Measurements from ENCODE around the gene TAF1D. TPM values are rescaled to one million over a fixed set of nuclear protein-coding genes. Genes with fewer than 3 reads are reported as not detected.
A peak's percentile ranks its signal among the peaks of the same experiment; 100 is the strongest.

The TAF1D gene
- total and polyA plus RNA-seq, 2 donors (not counting 3 experiments of a cell fraction or from before 2014, with no cell fraction given): 60.7 to 181 TPM

DNA sequence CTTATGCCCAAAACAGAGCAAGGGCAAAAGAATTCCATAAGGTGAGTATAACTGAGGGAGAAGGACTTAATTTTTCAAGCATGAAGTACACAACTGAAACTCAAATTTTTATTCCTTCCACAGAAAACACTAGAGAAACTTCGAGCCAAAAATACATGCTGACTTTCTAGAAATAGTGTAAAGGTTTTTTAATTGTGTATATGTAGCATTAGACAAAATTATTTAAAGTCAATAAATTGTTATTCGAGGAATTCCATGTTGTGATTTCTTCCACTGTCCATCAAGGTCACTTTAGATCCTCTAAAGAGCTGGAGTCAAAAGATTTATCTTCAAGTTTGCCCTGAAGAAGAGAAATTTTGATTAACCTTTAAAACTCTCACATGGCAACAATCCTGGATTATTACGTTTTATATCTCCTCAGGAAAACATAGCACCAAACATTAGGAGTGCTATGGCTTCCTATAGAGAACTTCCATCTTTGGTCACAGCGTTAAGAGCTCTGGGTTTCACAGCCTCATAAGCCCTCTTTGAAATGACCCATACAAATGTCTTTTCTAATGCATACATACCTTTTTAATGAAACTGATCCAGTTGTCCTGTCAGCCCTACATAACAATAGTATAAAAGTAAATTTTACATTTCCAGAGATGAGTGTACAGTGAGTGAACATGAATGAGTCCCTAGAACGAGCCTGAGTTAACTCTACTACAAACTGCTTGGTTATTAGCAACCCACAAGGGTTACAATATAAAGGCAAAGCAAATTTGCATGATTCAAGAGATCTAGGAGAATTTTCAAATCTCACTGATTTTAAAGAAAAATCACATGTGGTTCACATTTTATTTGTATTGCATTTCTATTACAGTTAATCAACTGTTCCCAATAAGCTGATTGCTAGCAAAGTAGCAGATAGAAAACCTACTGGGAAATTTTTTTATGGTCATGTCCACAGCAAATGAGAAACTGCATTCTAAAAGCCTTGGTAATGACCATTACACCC, 10.9 kb downstream of the TAF1D start:
- intact Hi-C loops (cut with micrococcal nuclease): no loop called here
- no peak for DNase-seq (ENCODE audit: low read depth, low spot score)
- dilution Hi-C loops (cut with MboI; ENCODE audit: extremely low pct_ligation_motif_present, low sequenced_read_pairs): no loop called here
- BruUV-seq (replicated peaks): no TSS peak
- Histone ChIP-seq H3K9me1 (replicated peaks; ENCODE audit: control insufficient read depth, extremely low read depth, insufficient read depth, low read length) (no peaks in the 10 kb centered on the region), H3K27me3 (ENCODE audit: control insufficient read depth in 2 of 2, insufficient read depth in 2 of 2, low read length in 2 of 2) (no peaks in the 10 kb centered on the region), H3K27ac (ENCODE audit: insufficient read depth, low read depth, low read length) (no peak overlapping the region), H3K4me1 (ENCODE audit: control insufficient read depth, extremely low read depth, insufficient read depth, low read length) (peaks cover 9% of the 10 kb centered on the region), H4K20me1 (replicated peaks; ENCODE audit: control insufficient read depth, extremely low read depth, insufficient read depth, low read length) (peaks cover 5% of the 10 kb centered on the region), H2AFZ (ENCODE audit: low read depth, low read length) (no peak overlapping the region), H3K9ac (replicated peaks; ENCODE audit: extremely low read depth, insufficient read depth, low read length) (no peak overlapping the region), H3K9me3 (replicated peaks; ENCODE audit: control insufficient read depth, insufficient read depth, low read length) (no peaks in the 10 kb centered on the region), H3K4me2 (ENCODE audit: insufficient read depth, low read length) (no peak overlapping the region), H3K79me2 (ENCODE audit: control insufficient read depth, insufficient read depth, low read length) (peaks cover 29% of the 10 kb centered on the region), H3K36me3 (ENCODE audit: control insufficient read depth in 2 of 2, extremely low read depth in 1 of 2, insufficient read depth in 2 of 2, low read length in 2 of 2) (peaks cover 27 to 72% of the 10 kb centered on the region in 2 experiments), H3K4me3 (replicated peaks in 1 of 3; ENCODE audit: insufficient read depth in 1 of 3, low read depth in 1 of 3, low read length in 3 of 3) (no peak overlapping the region)
- POLR2A ChIA-PET: interaction anchor here (0.7 to 1.2 kb wide), 3 partner anchors 9 to 15 kb away, joined by 3 to 4 read pairs (median 3); partner anchors contain the start of genes C11orf54 and TAF1D
- TF ChIP-seq EZH2 (IDR thresholded peaks at IDR 0.05; ENCODE audit: borderline replicate concordance, low read depth, low read length, severe bottlenecking): no peak
- no peak for TF ChIP-seq POLR2AphosphoS5 (IDR thresholded peaks at IDR 0.05; ENCODE audit: insufficient read depth, low read depth, low read length)
- peak; percentile 26 for TF ChIP-seq POLR2A (IDR thresholded peaks at IDR 0.05; ENCODE audit: low read depth, low read length)
- CTCF ChIA-PET: interaction anchor here (0.6 to 2.1 kb wide), 4 partner anchors 10 to 54 kb away, joined by 3 to 4 read pairs (median 3); partner anchors contain the start of gene MED17
- no peak for FAIRE-seq

DNA sequence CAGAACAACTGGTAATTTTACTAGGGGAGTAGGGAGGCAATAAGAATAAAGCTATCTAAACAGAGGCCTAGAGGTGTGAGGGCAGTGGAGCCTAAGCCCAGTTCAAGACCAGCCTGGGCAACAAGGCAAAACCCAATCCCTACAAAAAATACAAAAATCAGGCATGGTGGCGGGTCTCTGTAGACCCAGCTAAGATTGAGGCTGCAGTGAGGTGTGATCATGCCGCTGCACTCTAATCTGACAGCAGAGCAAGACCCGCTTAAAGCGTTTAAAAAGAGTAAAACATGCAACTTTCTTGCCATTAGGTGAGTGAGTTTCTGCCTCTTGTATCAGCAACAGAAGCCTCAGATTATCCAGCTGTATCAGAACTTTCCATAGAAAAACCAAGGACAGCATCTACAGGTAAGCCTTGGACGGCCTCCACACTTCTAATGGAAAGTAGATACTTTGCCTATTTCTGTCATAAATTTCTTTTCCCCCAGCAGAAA, 12.1 kb downstream of the TAF1D start:
- intact Hi-C loops (cut with micrococcal nuclease) (no loop called here), dilution Hi-C loops (cut with MboI; ENCODE audit: extremely low pct_ligation_motif_present, low sequenced_read_pairs) (no loop called here)
- no peak overlapping the region for H2AFZ ChIP-seq (ENCODE audit: low read depth, low read length)
- TF ChIP-seq, protein P1, sequence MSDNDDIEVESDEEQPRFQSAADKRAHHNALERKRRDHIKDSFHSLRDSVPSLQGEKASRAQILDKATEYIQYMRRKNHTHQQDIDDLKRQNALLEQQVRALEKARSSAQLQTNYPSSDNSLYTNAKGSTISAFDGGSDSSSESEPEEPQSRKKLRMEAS (IDR thresholded peaks at IDR 0.05; ENCODE audit: insufficient read depth, insufficient read length): no peak
- TF ChIP-seq POLR2AphosphoS5 (IDR thresholded peaks at IDR 0.05; ENCODE audit: insufficient read depth, low read depth, low read length) (peak; percentile 38), FOS (IDR thresholded peaks at IDR 0.05; ENCODE audit: borderline replicate concordance, insufficient read depth, low read length) (no peak)
- H3K4me1 ChIP-seq (ENCODE audit: control insufficient read depth, extremely low read depth, insufficient read depth, low read length): no peaks in the 10 kb centered on the region
- ChIA-PET CTCF (no interaction called here), POLR2A (interaction anchor here (0.6 kb wide), 1 partner anchor 1238 kb away, joined by 6 read pairs; no protein-coding TSS in a partner anchor)
- H3K9me1 ChIP-seq (replicated peaks; ENCODE audit: control insufficient read depth, extremely low read depth, insufficient read depth, low read length): no peaks in the 10 kb centered on the region
- no peak overlapping the region for H3K9ac ChIP-seq (replicated peaks; ENCODE audit: extremely low read depth, insufficient read depth, low read length)
- no peak overlapping the region for H3K4me2 ChIP-seq (ENCODE audit: insufficient read depth, low read length)
- peaks cover 5% of the 10 kb centered on the region for H4K20me1 ChIP-seq (replicated peaks; ENCODE audit: control insufficient read depth, extremely low read depth, insufficient read depth, low read length)
- H3K9me3 ChIP-seq (replicated peaks; ENCODE audit: control insufficient read depth, insufficient read depth, low read length): no peaks in the 10 kb centered on the region
- BruUV-seq (replicated peaks): no TSS peak
- H3K79me2 ChIP-seq (ENCODE audit: control insufficient read depth, insufficient read depth, low read length): peaks cover 17% of the 10 kb centered on the region
- H3K27me3 ChIP-seq (ENCODE audit: control insufficient read depth in 2 of 2, insufficient read depth in 2 of 2, low read length in 2 of 2): no peaks in the 10 kb centered on the region
- H3K36me3 ChIP-seq (ENCODE audit: control insufficient read depth in 2 of 2, extremely low read depth in 1 of 2, insufficient read depth in 2 of 2, low read length in 2 of 2): peaks cover 21 to 64% of the 10 kb centered on the region in 2 experiments
- H3K27ac ChIP-seq (ENCODE audit: insufficient read depth, low read depth, low read length): no peak overlapping the region
- DNase-seq (ENCODE audit: low read depth, low spot score): no peak
- H3K4me3 ChIP-seq (replicated peaks in 1 of 3; ENCODE audit: insufficient read depth in 1 of 3, low read depth in 1 of 3, low read length in 3 of 3): no peak overlapping the region
- FAIRE-seq: no peak
